ENCODE measurements around the gene MKRN2OS.
"Not testable (repeated sequence)": the region's sequence is repeated elsewhere in the genome, so short reads cannot be mapped to it uniquely, and the experiment has no call there.

The MKRN2OS gene

DNA sequence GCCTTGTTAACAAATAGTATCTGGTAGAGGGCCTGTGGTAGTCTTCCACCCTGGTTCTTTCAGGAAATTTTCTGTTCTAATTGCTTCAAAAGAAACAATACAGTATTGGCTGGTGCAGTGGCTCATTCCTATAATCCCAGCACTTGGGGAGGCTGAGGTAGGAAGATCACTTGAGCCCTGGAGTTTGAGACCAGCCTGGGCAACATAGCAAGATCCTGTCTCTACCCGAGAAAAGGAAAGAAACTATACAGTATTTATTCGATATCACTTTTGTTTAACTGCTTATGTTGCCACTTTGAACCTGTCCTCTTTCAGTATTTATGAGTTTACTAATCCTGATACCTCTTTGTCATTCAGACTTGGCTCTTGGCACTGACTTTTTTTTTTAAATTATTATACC is 16.1 kb upstream of the MKRN2OS start:
- no peak for DNase-seq (ENCODE audit: low read depth)

DNA sequence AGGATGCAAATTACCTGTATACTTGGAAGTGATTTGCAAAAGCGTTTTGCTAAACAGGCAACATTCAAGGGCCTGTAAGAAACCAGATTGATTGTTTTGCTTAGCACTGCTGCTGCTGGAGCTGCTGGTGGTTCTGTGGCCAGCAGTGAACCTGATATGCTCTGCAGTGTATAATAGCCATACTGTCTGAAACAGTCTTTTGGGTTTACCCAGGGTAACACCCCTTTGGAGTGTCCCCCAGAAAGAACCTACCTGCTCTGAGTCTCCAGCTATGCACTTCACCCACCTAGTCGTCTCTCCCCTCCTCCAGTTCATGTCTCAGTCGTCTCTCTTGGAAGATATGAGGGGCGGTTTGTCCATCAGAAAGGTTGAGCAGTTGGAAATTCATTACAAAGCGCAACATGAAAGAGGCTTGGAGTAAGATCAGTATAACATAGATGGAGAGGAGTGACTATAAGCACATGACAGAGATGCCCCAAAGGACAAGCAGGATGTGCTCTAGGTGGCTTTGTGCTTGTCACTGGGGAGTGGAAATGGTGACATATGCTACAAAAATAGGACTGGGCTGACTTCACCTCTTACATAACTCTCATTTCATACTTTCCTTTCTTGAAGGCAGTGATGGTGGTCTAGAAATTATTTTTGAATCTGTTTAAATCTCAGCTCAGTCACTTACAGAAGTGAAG is 15.3 kb upstream of the MKRN2OS start:
- no peak for DNase-seq (ENCODE audit: low read depth)

DNA sequence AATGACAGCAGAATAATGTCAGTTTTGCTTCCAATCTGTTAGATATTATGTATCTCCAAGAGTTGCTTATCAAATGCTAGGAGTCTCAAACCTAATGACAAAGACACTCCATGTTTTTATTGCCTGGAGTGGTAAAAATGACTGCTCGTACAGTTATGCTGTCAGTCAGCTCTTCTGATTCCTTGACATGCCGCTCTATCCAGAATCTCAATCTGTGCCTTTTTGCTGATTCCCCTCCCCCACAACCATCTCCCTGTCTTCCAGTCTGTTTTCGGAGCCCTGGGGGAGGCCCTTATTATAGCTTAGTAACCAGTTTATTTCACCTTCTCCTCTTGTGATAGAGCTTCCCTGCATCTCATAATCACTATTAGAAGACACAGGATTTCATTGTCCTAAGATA is 14.2 kb upstream of the MKRN2OS start:
- DNase-seq (ENCODE audit: low read depth) = no peak

DNA sequence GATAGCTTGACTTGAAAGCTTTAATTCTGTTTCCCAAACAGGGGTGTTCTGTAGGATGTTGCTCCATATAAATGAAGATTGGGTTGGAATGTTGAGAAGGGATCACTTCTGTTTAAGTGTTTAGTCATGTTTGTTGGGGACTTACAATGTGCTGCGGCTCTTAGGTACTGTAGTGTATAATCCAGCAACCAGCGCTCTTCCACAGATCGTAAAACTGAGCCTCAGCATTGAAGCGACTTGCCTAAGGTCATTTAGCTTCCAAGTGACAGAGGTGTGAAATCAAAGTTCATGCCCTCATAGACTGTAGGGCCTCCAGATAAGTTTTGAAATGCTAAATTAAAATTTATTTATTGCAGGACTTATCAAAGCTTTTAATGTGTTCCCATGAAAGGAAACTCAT is 13.4 kb upstream of the MKRN2OS start:
- no peak for DNase-seq (ENCODE audit: low read depth)

DNA sequence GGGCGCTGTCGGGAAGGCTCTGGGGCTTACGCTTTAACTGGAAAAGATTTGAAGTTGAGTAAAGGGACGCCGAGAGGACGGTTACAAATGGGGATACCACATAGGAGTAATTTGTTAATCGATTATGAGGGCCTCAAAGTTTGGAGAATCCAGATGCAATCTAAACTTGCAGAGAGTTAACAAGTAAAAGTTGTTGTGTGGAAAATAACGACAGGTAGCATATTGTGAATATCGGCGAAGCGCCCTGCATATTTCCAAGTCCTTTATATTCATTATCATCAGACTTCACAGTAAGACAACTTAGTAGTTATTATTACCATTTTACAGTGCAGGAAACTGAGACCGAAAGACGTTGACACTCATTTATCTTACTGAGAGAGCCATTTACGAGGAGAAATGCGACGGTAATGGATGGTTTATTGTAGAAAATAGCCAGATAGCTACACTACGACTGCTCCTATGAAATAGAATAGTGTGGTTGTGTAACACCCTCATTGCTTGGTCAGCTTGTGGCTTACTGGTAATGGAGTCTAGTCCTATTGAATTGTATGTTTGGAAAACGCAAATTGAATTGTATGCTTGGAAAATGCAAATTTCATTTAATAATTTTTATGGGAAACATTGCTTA is 12.3 kb upstream of the MKRN2OS start:
- DNase-seq (ENCODE audit: low read depth) = no peak

DNA sequence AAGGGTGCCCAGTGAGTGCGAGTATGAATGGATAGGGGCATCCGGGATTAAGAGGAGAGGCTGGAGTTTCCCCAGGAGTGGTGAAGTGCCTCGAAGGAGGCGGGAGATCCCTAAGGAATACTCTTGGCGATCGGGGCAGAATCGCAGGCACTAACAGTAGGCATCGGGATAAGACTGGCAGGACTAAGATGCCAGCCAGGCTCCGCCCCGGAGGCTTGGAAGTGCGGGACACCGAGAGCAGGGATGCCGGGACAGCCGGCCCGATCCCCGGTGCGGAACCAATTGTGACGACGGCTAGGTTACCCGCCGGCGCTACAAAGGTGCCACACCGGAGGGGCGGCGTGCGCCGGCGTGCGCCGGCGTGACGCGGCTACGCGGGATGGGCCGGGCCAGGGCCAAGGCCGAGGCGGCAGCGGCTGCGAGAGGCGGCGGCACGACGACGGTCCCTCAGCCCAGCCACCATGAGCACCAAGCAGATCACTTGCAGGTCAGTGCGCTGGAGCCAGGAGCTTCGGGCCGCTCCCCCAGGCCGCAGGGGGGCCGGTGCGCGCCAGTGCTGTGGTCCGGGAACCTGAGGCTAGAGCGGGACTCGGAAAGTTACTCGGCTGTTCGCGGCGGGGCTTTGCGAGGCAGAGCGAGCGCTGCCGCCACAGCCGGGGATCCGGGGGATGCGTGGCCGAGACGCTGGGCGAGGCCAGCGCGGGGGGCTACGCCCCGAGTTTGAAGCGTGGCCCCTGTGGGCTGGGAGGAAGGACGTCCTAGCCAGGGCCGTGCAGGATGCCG is 11.6 kb upstream of the MKRN2OS start, which contains the start of gene MKRN2:
Gene MKRN2, plus strand, starts transcription at position 398 of the 783 bp plus-strand sequence. Its CDS starts 64 bp downstream, at position 462.
- DNase-seq (ENCODE audit: low read depth) = peak; percentile 72

DNA sequence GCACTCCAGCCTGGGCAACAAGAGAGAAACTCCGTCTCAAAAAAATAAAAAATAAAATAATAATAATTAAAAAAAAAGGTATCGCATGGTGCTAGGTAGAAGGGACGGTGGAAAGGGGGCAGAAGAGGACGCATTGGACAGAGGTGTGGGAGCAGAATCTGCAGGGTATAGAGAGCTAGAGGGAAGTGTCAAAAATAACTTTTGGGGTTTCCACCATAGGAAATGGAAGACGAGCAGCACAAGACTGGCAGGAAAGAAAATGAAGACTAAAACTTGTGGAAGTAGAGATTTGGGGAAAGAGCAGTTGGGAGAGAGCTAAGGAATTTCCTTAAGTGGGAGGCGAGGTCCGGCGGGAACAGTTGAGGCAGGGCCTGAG is 11.0 kb upstream of the MKRN2OS start:
- no peak for DNase-seq (ENCODE audit: low read depth)

DNA sequence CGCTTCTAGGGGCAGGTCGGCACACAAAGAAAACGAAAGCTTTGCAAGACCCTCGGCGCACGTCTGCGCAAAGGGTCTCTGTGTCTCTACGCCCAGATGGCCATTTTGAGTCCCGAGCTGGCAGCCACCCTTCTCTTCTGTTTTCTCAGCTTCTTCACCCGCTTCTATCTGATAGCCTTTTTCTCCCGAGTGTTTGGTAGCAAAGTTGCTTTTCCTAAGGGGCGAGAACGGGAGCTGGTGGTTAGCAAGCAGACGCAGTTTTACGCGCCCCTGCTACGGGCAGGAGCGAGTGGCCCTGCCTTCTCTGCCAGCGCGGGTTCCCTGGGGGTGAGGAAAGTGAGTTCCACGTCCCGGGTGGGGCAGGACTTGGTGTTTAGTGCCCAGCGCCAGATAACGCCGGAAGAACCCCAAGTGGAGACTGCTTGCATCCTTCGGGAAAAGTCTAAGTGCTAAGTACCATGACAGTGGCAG is 8.7 kb upstream of the MKRN2OS start:
- no peak for DNase-seq (ENCODE audit: low read depth)

DNA sequence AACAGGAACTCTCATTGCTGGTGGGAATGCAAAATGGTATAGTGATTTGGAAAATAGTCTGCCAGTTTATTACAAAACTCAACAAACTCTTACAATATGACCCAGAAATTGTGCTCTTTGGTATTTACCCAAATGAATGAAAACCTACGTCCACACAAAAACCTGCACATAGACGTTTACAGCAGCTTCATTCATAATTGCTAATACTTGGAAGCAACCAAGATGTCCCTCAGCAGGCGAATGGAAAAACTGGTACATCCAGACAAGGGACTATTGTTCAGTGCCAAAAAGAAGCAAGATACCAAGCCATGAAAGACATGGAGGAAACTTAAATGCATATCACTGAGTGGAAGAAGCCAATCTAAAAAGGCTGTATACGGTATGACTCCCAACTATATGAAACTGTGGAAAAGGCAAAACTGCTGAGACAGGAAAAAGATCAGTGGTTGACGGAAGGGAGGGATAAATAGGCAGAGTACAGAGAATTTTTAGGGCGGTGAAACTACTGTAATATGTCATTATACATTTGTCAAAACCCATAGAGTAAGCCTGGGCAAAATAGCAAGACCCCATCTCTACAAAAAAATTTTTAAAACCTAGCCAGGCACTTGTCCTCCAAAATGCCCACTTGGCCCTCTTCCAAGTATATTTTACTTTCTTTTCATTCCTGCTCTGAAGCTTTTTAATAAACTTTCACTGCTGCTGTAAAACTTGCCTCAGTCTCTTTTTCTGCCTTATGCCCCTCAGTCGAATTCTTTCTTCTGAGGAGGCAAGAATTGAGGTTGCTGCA is 4.9 kb upstream of the MKRN2OS start:
- no peak for DNase-seq (ENCODE audit: low read depth)

DNA sequence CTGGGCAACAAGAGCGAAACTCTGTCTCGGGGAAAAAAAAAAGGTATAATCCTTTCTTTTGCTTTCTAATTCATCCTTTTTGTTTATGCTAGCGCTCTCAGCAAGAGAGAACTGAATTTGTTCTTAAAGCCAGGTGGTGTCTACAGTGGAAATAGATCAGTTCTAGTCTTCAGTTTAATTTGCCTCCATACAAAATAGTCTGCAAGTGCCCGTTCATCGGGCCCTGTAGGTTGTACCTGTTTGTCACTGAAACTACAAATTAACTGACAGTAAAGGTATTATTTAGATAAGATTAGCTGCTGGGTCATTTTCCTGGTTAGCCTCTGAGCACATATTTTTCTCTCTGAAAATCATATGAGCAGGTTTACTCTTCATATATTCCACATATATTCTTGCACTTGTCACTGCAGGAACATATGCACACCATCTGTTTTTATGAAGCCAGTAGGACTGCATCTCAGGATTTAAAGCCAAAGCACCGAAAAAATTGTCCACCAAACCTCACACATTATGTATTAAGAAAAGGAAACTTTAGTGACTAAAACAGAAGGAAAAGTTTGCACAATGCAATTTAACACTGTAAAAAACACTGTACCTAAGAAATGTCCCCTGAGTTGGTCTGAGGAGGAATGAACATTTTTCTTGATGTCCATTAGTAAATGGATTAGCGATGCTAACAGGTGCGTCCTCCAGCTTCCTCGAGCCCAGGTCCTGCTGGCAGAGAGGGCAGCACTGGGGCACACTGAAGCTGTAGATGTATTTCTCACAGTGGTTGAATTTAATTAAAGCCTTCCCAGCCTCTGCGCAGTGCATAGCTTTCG is 437 bp downstream of the MKRN2OS start:
- no peak for DNase-seq (ENCODE audit: low read depth)

DNA sequence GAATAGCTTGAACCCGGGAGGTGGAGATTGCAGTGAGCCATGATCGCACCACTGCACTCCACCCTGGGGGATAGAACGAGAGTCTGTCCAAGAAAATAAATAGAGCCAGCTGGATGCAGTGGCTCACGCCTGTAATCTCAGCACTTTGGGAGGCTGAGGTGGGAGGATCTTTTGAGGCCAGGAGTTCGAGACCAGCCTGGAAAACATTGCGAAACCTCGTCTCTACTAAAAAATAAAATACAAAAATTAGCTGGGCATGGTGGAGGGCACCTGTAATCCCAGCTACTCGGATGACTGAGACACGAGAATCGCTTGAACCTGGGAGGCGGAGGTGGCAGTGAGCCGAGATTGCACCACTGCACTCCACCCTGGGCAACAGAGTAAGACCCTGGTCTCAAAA is 1.8 kb downstream of the MKRN2OS start:
- DNase-seq (ENCODE audit: low read depth) = not testable (repeated sequence)

DNA sequence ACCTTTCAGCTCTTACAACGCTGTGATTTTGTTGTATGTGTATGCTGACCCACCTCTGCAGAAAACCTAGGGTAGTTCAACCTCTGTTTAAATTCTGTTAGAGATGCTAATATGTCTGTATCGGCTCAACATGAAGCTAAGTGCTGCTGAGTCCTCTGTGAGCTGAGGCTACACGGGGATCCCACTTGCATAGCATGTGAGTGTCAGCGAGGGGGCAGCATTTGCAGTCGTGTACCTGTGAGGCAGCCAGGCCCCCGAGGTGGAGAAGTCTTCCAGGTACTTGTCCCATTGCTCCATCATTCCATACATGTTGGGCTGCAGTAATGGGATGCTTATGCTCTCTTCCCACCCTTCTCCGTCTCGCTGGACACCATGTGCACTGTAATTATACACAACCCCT is 3.7 kb downstream of the MKRN2OS start:
- no peak for DNase-seq (ENCODE audit: low read depth)

DNA sequence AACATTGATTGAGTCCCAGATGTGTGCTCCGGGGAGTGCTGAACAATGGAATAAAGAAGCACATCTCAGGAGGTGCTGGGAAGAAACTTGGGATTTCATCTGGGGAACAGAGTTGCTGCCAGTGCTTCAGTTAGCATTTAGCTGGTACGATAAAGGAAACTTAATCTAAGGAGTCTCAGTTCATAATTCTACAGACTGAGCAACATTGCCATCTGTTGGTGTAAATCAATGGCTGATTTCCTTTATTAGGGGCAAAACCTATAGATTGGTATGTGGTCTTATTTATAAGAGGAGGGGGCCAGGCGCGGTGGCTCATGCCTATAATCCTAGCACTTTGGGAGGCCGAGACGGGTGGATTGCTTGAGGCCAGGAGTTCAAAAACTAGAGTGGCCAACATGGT is 8.9 kb downstream of the MKRN2OS start:
- no peak for DNase-seq (ENCODE audit: low read depth)

DNA sequence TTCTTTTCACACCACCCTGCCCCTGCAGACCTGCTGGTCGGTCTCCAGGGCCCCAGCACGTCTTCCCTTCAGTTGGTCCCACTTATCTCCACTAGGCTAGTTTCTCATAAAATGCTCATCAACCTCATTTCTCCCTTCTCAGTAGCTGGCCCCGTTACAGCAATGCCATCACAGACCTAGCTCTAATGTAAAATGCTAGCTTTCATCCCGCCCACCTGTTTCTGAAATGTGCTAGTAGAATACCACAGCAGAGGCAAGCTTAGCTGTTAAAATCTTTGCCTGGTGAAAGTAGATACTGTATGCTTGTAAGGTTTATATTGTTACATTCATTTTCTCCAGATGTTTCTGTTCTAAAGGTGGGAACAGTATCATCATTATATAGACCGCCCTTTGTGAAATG is 13.1 kb downstream of the MKRN2OS start:
- DNase-seq (ENCODE audit: low read depth) = no peak

DNA sequence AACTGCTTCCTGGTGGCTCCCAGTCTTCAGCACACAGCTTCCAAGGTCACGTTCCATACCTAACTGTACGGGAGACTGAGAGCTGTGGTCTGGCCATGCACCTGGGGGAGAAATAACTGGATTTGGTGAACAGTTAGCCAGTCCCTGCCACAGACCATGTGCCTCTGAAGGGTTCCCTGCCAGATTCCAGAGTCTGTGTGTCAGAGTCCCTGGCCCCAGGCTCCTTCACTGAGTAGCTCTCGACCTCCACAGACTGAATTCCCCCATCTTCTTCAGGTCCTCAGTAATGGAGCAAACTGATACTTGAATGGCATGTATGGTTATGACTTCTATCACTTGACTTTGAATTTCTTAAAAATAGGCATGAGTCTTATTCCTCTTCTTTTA is 17.5 kb downstream of the MKRN2OS start:
- DNase-seq (ENCODE audit: low read depth) = no peak

DNA sequence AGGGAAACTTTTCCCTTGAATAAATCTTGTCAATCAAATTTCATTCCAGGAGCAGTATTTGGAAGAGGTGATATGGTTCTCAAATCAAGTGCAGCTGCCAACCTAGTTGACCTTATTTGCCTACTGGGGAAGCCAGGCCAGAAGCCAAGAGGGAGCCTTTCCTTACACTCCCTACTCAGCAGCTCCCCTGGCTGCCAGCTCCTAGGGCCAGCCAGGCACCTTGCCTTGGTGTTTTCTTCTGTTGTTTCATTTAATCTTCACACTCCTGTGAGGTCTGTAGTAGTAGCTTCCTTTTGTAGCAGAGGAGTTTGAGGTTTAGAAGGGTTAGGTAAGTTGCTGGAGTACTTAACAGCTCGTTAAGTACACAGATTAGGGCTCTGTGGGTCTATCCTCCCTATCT is 22.6 kb downstream of the MKRN2OS start:
- DNase-seq (ENCODE audit: low read depth) = no peak

DNA sequence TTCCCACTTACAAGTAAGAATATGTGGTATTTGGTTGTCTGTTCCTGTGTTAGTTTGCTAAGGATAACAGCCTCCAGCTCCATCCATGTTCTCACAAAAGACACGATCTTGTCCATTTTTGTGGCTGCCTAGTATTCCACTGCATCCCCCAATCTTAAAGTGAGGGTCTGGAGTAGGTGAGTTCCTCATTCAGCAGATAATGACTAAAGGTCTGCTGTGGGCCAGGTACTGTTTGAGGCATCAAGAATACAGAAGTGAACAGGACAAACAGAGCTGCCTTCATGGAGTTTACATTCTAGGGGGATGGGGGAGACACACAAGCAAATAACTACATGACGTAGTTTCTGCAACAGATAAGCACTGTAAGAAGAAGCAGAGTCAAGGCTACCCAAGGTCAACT is 24.3 kb downstream of the MKRN2OS start:
- DNase-seq (ENCODE audit: low read depth) = no peak

DNA sequence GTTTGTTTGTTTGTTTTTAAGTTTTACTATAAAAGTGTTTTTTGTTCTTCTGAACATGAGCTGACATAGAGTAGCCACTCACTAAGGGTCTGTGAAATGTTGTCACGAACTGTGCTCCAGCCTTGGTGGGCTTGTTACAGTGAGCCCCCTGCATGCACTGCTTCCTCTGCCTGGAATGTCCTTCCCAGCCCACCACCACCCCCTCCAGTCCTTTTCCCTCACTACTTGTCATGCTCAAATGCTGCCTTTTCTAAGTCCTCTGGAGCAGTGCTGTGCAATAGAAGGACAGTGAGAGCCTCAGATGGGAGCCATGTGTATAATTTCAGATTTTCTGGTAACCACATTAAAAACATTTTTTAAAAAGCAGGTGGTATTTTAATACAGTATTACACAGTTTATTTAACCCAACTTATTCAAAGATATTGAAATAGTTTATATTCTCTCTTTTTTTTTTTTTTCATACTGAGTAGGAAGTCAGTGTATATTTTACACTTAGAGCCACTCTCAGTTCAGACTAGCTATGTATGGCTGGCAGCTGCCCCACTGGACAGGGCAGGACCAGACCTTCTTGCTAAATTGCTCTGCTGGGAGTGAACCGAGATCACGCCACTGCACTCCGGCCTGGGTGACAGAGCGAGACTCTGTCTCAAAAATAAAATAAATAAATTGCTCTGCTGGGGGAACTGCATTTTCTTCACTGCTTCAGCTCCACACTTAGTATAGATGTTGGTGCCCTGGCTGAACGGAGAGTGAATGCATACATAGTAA is 26.9 kb downstream of the MKRN2OS start:
- DNase-seq (ENCODE audit: low read depth) = no peak

DNA sequence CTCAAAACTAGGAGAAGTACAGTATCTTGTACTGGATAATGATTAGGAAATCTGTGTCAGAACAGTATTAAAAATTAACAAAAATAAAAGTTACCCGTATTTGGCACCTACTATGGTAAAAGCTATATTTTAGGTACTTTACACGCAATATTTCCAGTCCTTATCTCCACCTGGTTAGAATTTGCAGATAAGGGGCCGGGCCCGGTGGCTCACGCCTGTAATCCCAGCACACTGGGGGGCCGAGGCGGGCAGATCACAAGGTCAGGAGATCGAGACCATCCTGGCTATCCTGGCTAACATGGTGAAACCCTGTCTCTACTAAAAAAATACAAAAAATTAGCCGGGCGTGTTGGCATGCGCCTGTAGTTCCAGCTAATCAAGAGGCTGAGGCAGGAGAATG is 28.4 kb downstream of the MKRN2OS start:
- DNase-seq (ENCODE audit: low read depth) = no peak

DNA sequence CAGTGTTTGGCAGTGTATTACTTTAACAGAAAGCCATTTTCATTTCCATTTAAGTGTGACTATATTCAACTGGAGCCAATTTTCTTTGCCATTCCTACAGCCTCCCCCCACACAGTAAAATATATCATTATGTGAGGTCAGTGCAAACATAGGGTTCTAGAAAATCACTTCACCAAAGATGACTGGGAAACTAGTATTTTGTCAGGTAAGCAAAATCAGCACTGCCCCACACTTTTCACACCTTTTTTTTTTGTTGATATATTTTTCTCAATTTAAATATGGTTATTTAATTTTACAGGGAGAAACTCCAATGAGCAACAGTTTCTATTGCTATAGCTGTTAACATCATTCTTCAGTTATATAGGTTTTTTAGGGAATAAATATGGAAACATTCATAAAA is 29.7 kb downstream of the MKRN2OS start:
- DNase-seq (ENCODE audit: low read depth) = no peak
